SU-DHL-6 (cell line): ENCODE measurements around the gene HAAO.

Source experiments
- CTCF ChIP-seq: fragments of 200-600 bp; sonication (generic); IDR thresholded peaks from one replicate; pipeline ENCODE4 v1.5.1; 2017; ENCODE audit warnings: antibody characterized with exemption, mild to moderate bottlenecking, low read length, moderate library complexity; ENCODE audit not compliant: insufficient read depth, poor library complexity, severe bottlenecking
- EZH2phosphoT487 ChIP-seq: fragments of 200-600 bp; sonication (generic), shearing (Covaris generic); conservative IDR thresholded peaks from 2 replicates; pipeline ENCODE4 v1.6.1; 2018; ENCODE audit warnings: mild to moderate bottlenecking, antibody characterized with exemption, low read length, moderate library complexity, mixed read lengths

- TF ChIP-seq CTCF (no peak), EZH2phosphoT487 (no peak)
Observed at GRCh38 chr2:42771546-42772153, 20.7 kb downstream of the HAAO start.
